Astrocyte of the cerebellum (primary cell): Measurements from ENCODE around the gene ZHX3.

Experiments used
- DNase-seq: peaks from one replicate; pipeline ENCODE4 v3.0.0-alpha.2; 2011; ENCODE audit warnings: low read depth
- H3K4me3 ChIP-seq: 2 replicates; pipeline ENCODE4 v1.5.1; 2011; ENCODE audit warnings: mild to moderate bottlenecking, low read depth, low read length, moderate library complexity
- CTCF ChIP-seq: IDR thresholded peaks from 2 replicates; pipeline ENCODE4 v1.5.1; 2012; ENCODE audit warnings: low read length, low read depth, moderate library complexity, mild to moderate bottlenecking; ENCODE audit errors: missing control alignments
- in situ Hi-C: cut with HindIII; loops from 2 replicates; pipeline ENCODE4 v1.10.0; 2017; ENCODE audit warnings: low sequenced_read_pairs

The ZHX3 gene

GRCh38 chr20:41145821-41146620, 171.5 kb downstream of the ZHX3 start:
- no peak for DNase-seq
- TF ChIP-seq CTCF = no peak
- in situ Hi-C loops = no loop called here
- H3K4me3 ChIP-seq = no peak overlapping the region

GRCh38 chr20:41145317-41145716, 172.2 kb downstream of the ZHX3 start:
- in situ Hi-C loops = no loop called here
- no peak for DNase-seq
- TF ChIP-seq CTCF = no peak
- no peak overlapping the region for H3K4me3 ChIP-seq

- no peak for TF ChIP-seq CTCF
- in situ Hi-C loops = no loop called here
- no peak for DNase-seq
- no peak overlapping the region for H3K4me3 ChIP-seq
These were observed 174.2 kb downstream of the ZHX3 start for GRCh38 chr20:41143354-41143753.

GRCh38 chr20:41142919-41143318, 174.6 kb downstream of the ZHX3 start:
- TF ChIP-seq CTCF = no peak
- no peak overlapping the region for H3K4me3 ChIP-seq
- in situ Hi-C loops = no loop called here
- DNase-seq = no peak

- no peak for TF ChIP-seq CTCF
- no peak for DNase-seq
- in situ Hi-C loops = no loop called here
- H3K4me3 ChIP-seq = no peak overlapping the region
These were observed 175.3 kb downstream of the ZHX3 start for GRCh38 chr20:41142245-41142644.

- no peak for DNase-seq
- no peak for TF ChIP-seq CTCF
- H3K4me3 ChIP-seq = no peak overlapping the region
- in situ Hi-C loops = no loop called here
These were observed 176.2 kb downstream of the ZHX3 start for GRCh38 chr20:41141153-41141815.
